Measurements from ENCODE around the gene ARGLU1.
A peak's percentile ranks its signal among the peaks of the same experiment; 100 is the strongest.

Gene ARGLU1

GRCh38 chr13:106567474-106568298 is at the start of gene ARGLU1:
Gene ARGLU1, minus strand, starts transcription at chr13:106568137. Its CDS starts 218 bp downstream, at chr13:106567919.
- DNase-seq, result peak; percentile 94

GRCh38 chr13:106617561-106617960 is 49.6 kb upstream of the ARGLU1 start:
- DNase-seq, result no peak

DNA sequence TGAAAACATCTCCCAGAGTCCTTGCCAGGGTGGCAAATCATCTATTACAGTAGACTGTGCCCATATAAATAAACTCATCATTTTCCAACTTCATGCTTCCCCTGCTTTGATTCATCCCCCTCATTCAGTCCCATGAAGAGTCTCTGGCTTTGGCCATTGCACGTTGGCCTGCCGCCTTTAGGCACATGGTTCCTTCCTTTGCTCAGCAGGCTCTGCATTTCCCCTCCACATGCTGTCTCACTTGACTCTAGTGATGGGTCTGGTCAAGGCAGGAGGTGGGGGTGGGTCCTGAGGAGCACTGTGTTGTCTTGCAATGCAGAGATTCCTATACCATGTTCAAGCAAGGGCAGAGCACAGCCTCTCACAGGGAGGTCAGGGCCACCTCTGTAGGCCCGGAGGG is 48.8 kb upstream of the ARGLU1 start:
- DNase-seq, result no peak

DNA sequence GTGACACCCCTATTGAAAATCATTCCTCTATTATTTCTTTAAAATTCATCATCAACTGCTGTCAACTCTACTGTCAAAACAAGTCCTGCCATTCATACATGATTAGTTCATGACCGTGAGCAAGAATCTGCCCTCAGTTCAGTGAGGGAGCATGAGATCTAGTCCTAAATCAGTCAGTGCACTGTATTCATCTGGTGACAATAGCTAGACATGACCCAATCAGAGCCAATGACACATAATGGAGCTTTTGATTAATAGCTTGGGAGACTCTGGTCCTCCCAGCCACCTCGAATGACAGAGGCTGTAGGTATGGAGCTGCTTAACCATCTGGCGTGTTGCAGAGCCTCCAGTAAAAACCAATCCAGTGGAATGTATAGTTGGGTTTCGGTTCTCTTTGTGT is 46.9 kb upstream of the ARGLU1 start:
- DNase-seq, result no peak

GRCh38 chr13:106612688-106613087 is 44.8 kb upstream of the ARGLU1 start:
- no peak for DNase-seq

- DNase-seq, result no peak
Observed at GRCh38 chr13:106610486-106610885, 42.5 kb upstream of the ARGLU1 start.

DNA sequence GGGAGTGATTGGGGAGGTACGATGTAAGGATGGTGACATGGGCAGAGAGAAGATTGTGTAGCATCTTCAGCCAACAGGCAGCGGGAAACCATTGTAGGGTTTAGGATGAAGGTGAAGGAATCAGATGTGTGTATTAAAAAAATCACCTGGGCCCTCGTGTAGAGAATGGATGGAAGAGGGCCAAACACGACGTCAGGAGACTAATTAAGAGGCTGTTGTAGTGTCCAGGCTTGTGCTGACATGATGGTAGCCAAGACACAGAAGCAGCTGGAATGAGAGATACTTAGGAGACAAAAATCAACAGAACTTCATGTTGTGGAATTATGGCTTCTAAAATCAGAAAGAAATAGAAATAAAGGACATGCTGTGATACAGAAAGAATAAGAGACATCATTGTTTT is 41.2 kb upstream of the ARGLU1 start:
- no peak for DNase-seq

DNA sequence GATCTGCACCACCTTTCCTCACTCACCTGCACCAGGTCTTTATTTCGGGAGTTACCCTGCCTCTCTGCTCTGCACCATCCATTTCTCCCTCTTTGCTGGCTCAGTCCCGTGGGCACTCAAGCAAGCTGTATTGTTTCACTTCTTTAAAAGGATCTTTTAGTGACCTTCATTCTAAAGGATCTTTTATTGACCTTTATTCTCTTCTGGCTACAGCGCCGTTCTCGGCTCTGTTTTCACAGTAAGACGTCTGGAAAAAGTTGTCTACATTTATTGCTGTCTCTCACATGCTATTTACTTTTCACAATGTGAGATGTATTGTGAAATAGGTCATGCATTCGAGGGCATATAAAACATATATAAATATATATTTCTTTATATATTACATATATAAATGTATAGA is 35.6 kb upstream of the ARGLU1 start:
- no peak for DNase-seq

- DNase-seq, result no peak
Observed at GRCh38 chr13:106602178-106602577, 34.2 kb upstream of the ARGLU1 start.

GRCh38 chr13:106601489-106601888 is 33.6 kb upstream of the ARGLU1 start:
- no peak for DNase-seq

DNA sequence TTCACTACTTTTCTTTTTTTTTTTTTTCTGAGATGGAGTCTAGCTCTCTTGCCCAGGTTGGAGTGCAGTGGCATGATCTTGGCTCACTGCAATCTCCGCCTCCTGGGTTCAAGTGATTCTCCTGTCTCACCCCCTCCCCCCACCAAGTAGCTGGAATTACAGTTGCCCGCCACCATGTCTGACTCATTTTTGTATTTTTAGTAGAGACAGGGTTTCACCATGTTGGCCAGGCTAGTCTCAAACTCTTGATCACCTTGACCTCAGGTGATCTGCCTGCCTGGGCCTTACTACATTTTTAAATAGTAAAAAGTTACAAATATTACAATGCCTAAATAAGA is 32.8 kb upstream of the ARGLU1 start:
- peak; percentile 3 for DNase-seq

DNA sequence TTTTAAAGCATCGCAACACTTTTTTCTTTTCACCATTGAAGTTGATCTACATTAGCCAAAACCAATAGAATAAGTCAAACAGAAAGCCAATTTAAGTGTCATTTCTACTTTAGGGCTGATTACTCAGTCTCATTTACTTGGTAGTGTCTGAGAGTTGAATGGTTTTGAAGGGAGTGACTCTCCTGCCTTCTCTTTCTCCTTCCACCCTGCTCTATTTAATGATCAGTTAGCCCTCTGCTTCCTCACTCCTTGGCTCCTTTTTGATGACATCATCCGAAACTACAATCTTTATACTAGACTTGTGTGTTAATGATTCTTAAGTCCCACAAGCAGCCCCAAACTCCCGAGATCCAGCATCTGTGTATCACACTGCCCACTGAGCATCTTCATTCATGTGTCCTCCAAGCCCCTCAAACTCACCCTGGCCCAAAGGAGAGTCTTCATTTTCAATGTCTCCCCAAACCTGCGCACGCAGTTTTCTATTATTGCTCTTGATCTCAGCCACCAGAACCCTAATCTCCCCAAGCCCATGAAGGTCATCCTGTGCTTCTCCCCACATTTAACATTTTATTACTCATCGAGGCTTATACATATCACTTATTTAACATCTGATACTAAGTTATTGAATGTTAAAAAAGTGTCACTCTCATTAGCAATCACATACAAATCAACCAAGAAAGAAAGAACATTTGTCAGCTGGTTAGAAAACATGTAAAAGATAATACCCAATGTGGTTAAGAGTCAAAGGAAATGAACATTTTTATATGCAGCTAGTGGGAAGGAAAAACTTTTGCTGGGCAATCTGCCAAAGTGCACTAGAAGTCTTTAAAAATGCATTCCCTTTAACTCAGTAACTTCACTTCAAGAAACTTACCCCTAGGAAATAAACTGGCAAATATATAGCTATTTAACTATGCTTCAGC is 32.2 kb upstream of the ARGLU1 start:
- DNase-seq, result peak; percentile 23

DNA sequence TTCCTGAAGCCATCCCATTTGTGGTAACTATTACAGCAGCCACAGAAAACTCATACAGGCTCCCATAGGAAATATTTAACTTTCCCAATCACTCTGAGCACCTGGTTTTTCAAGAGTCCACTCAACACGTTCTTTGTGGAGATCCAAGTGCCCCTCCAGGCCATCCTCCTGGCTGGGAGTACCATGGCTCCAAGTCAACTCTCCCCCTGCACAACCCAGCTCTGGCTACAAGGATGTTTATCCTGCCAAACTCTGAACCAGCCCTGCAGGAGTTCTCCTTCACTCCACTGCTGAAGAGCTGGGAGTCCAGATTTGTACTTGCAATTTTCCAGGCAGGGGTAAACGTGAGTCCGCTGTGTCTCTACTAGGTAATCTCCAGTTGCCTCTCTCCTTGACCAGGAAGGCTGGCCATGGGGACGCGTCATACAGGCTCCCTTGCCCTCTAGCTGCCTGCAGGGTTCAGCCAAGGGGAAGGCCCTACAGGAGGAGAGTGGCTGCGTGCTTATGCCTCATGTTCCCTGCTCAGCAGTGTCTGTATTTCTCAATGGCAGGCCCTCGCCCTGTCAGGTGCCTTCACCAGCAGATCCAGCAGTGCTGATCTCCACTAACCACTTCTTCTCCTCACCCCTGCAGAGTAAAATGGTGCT is 29.9 kb upstream of the ARGLU1 start:
- DNase-seq, result no peak

DNA sequence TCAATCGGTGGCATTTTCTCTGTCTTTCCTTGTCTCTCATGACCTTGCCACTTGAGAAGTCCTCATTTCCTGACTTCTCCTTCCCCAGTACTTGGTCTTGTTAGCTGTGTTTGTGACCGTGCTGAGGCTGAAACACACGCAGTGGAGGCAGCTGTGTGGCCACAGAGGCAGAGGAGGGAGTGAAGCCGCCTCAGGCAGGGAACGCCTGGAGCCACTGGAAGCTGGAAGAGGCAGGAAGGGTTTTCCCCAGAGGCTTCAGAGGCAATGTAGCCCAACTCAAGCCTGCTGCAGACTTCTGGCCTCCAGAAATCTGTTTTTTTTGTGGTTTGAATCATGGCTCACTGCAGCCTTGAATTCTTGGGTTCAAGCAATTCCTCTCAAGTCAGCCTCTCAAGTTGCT is 29.2 kb upstream of the ARGLU1 start:
- no peak for DNase-seq

DNA sequence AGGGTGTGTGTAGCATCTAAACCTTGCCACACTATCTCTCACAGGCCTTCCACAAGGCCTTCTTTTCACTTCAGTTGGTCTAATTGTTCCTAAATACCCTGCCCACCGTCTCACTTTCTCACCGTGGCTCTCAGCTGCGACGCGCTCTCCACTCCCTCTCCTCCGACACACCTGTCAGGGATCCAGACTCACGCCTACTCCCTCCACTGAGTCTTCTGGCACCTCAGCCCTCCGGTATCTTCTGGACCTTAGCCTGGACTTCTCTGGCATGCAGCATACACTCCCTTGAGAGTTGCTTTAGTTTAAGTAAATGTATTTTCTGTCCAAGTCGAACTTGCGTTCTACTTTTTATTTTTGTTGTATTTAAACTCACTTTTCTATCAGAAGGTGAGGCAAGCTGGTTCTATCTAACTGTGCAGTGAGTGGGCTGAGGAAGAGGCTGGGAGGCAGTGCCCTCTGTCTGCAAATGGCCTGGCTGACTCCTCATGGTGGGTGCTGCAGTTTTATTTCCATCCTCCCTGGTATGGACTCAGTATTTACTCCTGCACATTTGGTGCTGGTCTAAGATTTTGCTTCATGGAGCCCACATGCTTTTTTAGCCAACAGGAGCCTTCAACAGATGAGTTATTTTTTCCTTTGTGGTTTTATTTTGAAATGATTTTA is 28.5 kb upstream of the ARGLU1 start:
- DNase-seq, result no peak

- DNase-seq, result no peak
Observed at GRCh38 chr13:106595625-106596024, 27.7 kb upstream of the ARGLU1 start.

GRCh38 chr13:106594980-106595379 is 27.0 kb upstream of the ARGLU1 start:
- DNase-seq, result no peak

GRCh38 chr13:106593132-106593531 is 25.2 kb upstream of the ARGLU1 start:
- no peak for DNase-seq

- no peak for DNase-seq
Observed at GRCh38 chr13:106591299-106591698, 23.4 kb upstream of the ARGLU1 start.

GRCh38 chr13:106589716-106590115 is 21.8 kb upstream of the ARGLU1 start:
- no peak for DNase-seq

DNA sequence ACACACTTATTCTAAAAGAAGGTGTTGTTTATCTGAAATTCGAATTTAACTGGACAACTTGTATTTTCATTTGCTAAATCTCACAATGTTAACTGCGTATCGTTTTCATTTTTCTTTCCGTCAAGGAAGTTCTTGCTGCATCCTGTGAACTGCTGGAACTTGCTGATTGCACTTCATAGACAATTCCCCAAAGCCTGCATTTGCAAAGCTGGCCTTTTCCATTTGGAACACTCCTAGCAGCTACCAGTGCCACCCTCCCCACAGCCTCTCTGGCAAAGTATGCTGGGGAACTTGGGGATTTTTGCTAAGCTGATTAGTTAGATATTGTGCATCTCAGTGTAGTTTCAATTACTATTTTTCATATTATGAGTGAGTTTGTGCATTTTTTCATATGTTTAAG is 20.4 kb upstream of the ARGLU1 start:
- DNase-seq, result no peak

- DNase-seq, result no peak
Observed at GRCh38 chr13:106587787-106588186, 19.9 kb upstream of the ARGLU1 start.

GRCh38 chr13:106586648-106587166 is 18.8 kb upstream of the ARGLU1 start:
- DNase-seq, result no peak
